IMR-90 (cell line): ENCODE measurements around the gene KCNMA1. TPM values are rescaled to one million over a fixed set of nuclear protein-coding genes. Genes with fewer than 3 reads are reported as not detected.

Experiments
- ATAC-seq: fragments of 200-7000 bp; cut with Tn5 transposase; 2 replicates; pipeline ENCODE4 v1.9.1; 2020; ENCODE audit warnings: low read depth, mild to moderate bottlenecking, moderate library complexity
- BruUV-seq: library from RNA; stranded (reverse); fragments of 400-500 nt; replicated peaks from 2 replicates; lab custom pipeline; 2021; lab: Mats Ljungman, UMichigan
- CTCF ChIA-PET: fragments of 300-600 bp; formaldehyde crosslinking; extraction: SDS; loops from one replicate; lab custom pipeline; 2021; ENCODE audit warnings: antibody characterized with exemption; lab: Yijun Ruan, JAX
- POLR2A ChIA-PET: fragments of 300-600 bp; sonication (Branson Sonifier 250); formaldehyde crosslinking; loops from one replicate; lab custom pipeline; 2022; ENCODE audit warnings: antibody characterized with exemption; ENCODE audit not compliant: unreplicated experiment; lab: Charles Lee
- DNase-seq: peaks from one replicate; pipeline ENCODE4 v3.0.0; 2013
- H2AFZ ChIP-seq: replicated peaks from 2 replicates; pipeline ENCODE3; 2013; ENCODE audit warnings: low read length, mild to moderate bottlenecking; ENCODE audit not compliant: poor library complexity
- H2AK5ac ChIP-seq: 2 replicates; pipeline ENCODE4 v1.6.1; 2013; ENCODE audit warnings: low read depth, low read length, inconsistent platforms
- H2AK9ac ChIP-seq: replicated peaks from 2 replicates; pipeline ENCODE3; 2013; ENCODE audit warnings: mild to moderate bottlenecking, low read depth, low read length, moderate library complexity; ENCODE audit not compliant: poor library complexity
- H2BK120ac ChIP-seq: 2 replicates; pipeline ENCODE4 v1.6.1; 2013; ENCODE audit warnings: low read depth, low read length, inconsistent platforms
- H2BK15ac ChIP-seq: 3 replicates; pipeline ENCODE4 v1.6.1; 2013; ENCODE audit warnings: low read depth, low read length, inconsistent platforms
- H2BK20ac ChIP-seq: 2 replicates; pipeline ENCODE4 v1.6.1; 2013; ENCODE audit warnings: low read depth, mild to moderate bottlenecking, inconsistent platforms, low read length, moderate library complexity
- H2BK5ac ChIP-seq: 2 replicates; pipeline ENCODE4 v1.6.1; 2013; ENCODE audit warnings: mild to moderate bottlenecking, low read depth, low read length, inconsistent platforms; ENCODE audit not compliant: poor library complexity, severe bottlenecking
- H3K14ac ChIP-seq: replicated peaks from 2 replicates; pipeline ENCODE4 v1.6.1; 2013; ENCODE audit warnings: low read depth, low read length, inconsistent platforms
- H3K18ac ChIP-seq: 2 replicates; pipeline ENCODE4 v1.6.1; 2013; ENCODE audit warnings: low read depth, low read length, control low read depth
- H3K23ac ChIP-seq: 2 replicates; pipeline ENCODE4 v1.6.1; 2013; ENCODE audit warnings: low read depth, low read length, inconsistent platforms
- H3K27ac ChIP-seq: 2 replicates; pipeline ENCODE4 v1.5.1; 2013; ENCODE audit warnings: mild to moderate bottlenecking, control low read depth, low read length; ENCODE audit not compliant: insufficient read depth
- H3K27me3 ChIP-seq: 2 replicates; pipeline ENCODE4 v1.6.1; 2013; ENCODE audit warnings: low read length; ENCODE audit not compliant: control insufficient read depth, insufficient read depth
- H3K36me3 ChIP-seq: 2 replicates; pipeline ENCODE4 v1.6.1; 2013; ENCODE audit warnings: low read length, mixed read lengths; ENCODE audit not compliant: control insufficient read depth, insufficient read depth
- H3K4ac ChIP-seq: 2 replicates; pipeline ENCODE4 v1.6.1; 2013; ENCODE audit warnings: low read depth, low read length, inconsistent platforms
- H3K4me1 ChIP-seq: 2 replicates; pipeline ENCODE4 v1.6.1; 2013; ENCODE audit warnings: low read length, mixed read lengths; ENCODE audit not compliant: control insufficient read depth, insufficient read depth
- H3K4me2 ChIP-seq: 2 replicates; pipeline ENCODE4 v1.6.1; 2013; ENCODE audit warnings: low read depth, mild to moderate bottlenecking, control low read depth, low read length, moderate library complexity
- H3K4me3 ChIP-seq: 2 replicates; pipeline ENCODE4 v1.5.1; 2013; ENCODE audit warnings: low read depth, mild to moderate bottlenecking, control low read depth, low read length, moderate library complexity; ENCODE audit not compliant: insufficient read depth
- H3K56ac ChIP-seq: 2 replicates; pipeline ENCODE4 v1.6.1; 2013; ENCODE audit warnings: low read length, inconsistent platforms; ENCODE audit not compliant: insufficient read depth; ENCODE audit errors: extremely low read depth
- H3K79me1 ChIP-seq, 2 experiments: 2 replicates each; pipeline ENCODE4 v1.6.1; 2013; ENCODE audit warnings: low read length in 2 of 2, inconsistent platforms in 1 of 2, low read depth in 1 of 2
- H3K9ac ChIP-seq: 2 replicates; pipeline ENCODE4 v1.6.1; 2013; ENCODE audit warnings: low read depth, low read length, control low read depth
- H3K9me1 ChIP-seq: 2 replicates; pipeline ENCODE4 v1.6.1; 2013; ENCODE audit warnings: low read length, inconsistent platforms; ENCODE audit not compliant: insufficient read depth
- H3K9me3 ChIP-seq: 2 replicates; pipeline ENCODE4 v1.6.1; 2013; ENCODE audit warnings: low read length; ENCODE audit not compliant: control insufficient read depth, insufficient read depth
- H4K20me1 ChIP-seq: 2 replicates; pipeline ENCODE4 v1.6.1; 2013; ENCODE audit warnings: low read length, inconsistent platforms; ENCODE audit not compliant: insufficient read depth
- H4K5ac ChIP-seq: 2 replicates; pipeline ENCODE4 v1.6.1; 2013; ENCODE audit warnings: mild to moderate bottlenecking, low read depth, low read length, control low read depth
- H4K8ac ChIP-seq, 2 experiments: 2 replicates each; pipeline ENCODE4 v1.6.1; 2013; ENCODE audit warnings: low read depth in 2 of 2, low read length in 2 of 2, control low read depth in 1 of 2, inconsistent platforms in 1 of 2
- H4K91ac ChIP-seq: 2 replicates; pipeline ENCODE4 v1.6.1; 2013; ENCODE audit warnings: low read depth, low read length, inconsistent platforms; ENCODE audit not compliant: insufficient read depth
- BHLHE40 ChIP-seq: fragments of 150-350 bp; IDR thresholded peaks from 2 replicates; pipeline ENCODE4 v1.6.1; 2016; ENCODE audit warnings: mild to moderate bottlenecking, low read depth, low read length
- CHD1 ChIP-seq: IDR thresholded peaks from 2 replicates; pipeline ENCODE4 v1.6.1; 2012; ENCODE audit warnings: low read depth, low read length, improper control_type of control experiment
- NFE2L2 ChIP-seq: fragments of 150-350 bp; IDR thresholded peaks from 2 replicates; pipeline ENCODE4 v1.6.1; 2016; ENCODE audit warnings: low read depth, mild to moderate bottlenecking, low read length
- WGBS, 2 experiments: methylation state at CpG; one replicate each; pipeline versions ENCODE4 v1.1.5 to v1.1.7; 2013; ENCODE audit warnings: missing lambda C conversion rate in 2 of 2; ENCODE audit not compliant: insufficient read length in 1 of 2; ENCODE audit errors: extremely low coverage in 2 of 2; 5-methylcytosine and 5-hydroxymethylcytosine counted together
- dilution Hi-C: fragments of 300-500 bp; cut with HindIII; formaldehyde crosslinking; loops from one replicate; pipeline ENCODE4 v1.14.3; 2018; ENCODE audit warnings: low sequenced_read_pairs; ENCODE audit not compliant: unreplicated experiment
- in situ Hi-C: fragments of 300-500 bp; cut with MboI; formaldehyde crosslinking; loops from 3 replicates; pipeline ENCODE4 v1.14.3; 2019; ENCODE audit warnings: low sequenced_read_pairs, inconsistent platforms, mixed read lengths
- intact Hi-C: fragments of 100-400 bp; cut with micrococcal nuclease; formaldehyde crosslinking; loops from 2 replicates; pipeline ENCODE4 v1.10.0; 2022
- polyA plus RNA-seq, 3 experiments: library from polyadenylated mRNA; depleted of rRNA; stranded (reverse); fragments of >200 nt; gene quantifications; 2 replicates each; pipeline ENCODE4 v1.2.3, GENCODE V29; 2012; ENCODE audit warnings: low replicate concordance in 1 of 3
- total RNA-seq: library from RNA; depleted of rRNA; stranded (reverse); fragments of >200 nt; gene quantifications from 2 replicates; pipeline ENCODE4 v1.2.3, GENCODE V29; 2012
- TF ChIP-seq, protein P1 (sequence below): fragments of 150-350 bp; IDR thresholded peaks from 2 replicates; pipeline ENCODE4 v1.6.1; 2016; ENCODE audit warnings: low read depth, mild to moderate bottlenecking, low read length, moderate library complexity, borderline replicate concordance
- TF ChIP-seq, protein P2 (sequence below): fragments of 150-350 bp; IDR thresholded peaks from 2 replicates; pipeline ENCODE4 v1.6.1; 2017; ENCODE audit warnings: mild to moderate bottlenecking, antibody characterized with exemption, low read length, low read depth

KCNMA1 gene
- total and polyA plus RNA-seq, 2 of the 4 experiments (the other 2 are of a cell fraction): 25.6 to 29.6 TPM

DNA sequence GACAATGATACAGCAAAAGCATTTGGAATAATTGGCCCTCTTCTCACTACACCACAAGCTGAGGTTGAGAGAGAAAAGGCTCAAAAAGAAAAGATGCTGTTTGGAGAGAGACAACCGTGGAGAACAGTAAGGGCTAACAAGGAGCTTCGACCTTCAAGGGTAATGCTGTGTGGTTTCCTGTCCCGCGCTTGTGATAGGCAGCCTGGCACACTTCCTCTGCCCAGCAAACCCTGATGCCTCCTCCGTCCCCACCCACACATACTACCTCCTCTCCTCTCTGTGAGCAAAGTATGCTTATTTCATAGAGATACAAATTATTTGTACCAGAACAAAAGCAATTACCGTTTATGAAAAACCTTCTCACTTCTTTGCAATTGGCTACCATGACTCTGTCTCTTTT lies 755.4 kb downstream of the KCNMA1 start:
- no peak overlapping the region for H3K4me2 ChIP-seq
- no peaks in the 10 kb centered on the region for H3K79me1 ChIP-seq
- no peak overlapping the region for H3K9ac ChIP-seq
- H3K4me3 ChIP-seq: no peak overlapping the region
- dilution Hi-C loops: no loop called here
- no peak overlapping the region for H3K23ac ChIP-seq
- H4K8ac ChIP-seq: no peak overlapping the region
- no peaks in the 10 kb centered on the region for H3K9me1 ChIP-seq
- no peak overlapping the region for H4K91ac ChIP-seq
- no peaks in the 10 kb centered on the region for H3K9me3 ChIP-seq
- no peaks in the 10 kb centered on the region for H4K20me1 ChIP-seq
- no peak overlapping the region for H2BK120ac ChIP-seq
- H3K14ac ChIP-seq: no peak overlapping the region
- no peak overlapping the region for H2AFZ ChIP-seq
- ATAC-seq: no peak
- TF ChIP-seq, protein P1, sequence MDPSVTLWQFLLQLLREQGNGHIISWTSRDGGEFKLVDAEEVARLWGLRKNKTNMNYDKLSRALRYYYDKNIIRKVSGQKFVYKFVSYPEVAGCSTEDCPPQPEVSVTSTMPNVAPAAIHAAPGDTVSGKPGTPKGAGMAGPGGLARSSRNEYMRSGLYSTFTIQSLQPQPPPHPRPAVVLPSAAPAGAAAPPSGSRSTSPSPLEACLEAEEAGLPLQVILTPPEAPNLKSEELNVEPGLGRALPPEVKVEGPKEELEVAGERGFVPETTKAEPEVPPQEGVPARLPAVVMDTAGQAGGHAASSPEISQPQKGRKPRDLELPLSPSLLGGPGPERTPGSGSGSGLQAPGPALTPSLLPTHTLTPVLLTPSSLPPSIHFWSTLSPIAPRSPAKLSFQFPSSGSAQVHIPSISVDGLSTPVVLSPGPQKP: no peak
- TF ChIP-seq BHLHE40 (no peak), NFE2L2 (no peak), CHD1 (no peak)
- TF ChIP-seq, protein P2, sequence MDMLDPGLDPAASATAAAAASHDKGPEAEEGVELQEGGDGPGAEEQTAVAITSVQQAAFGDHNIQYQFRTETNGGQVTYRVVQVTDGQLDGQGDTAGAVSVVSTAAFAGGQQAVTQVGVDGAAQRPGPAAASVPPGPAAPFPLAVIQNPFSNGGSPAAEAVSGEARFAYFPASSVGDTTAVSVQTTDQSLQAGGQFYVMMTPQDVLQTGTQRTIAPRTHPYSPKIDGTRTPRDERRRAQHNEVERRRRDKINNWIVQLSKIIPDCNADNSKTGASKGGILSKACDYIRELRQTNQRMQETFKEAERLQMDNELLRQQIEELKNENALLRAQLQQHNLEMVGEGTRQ: no peak
- in situ Hi-C loops: no loop called here
- H3K4me1 ChIP-seq: no peaks in the 10 kb centered on the region
- no peak overlapping the region for H3K27ac ChIP-seq
- WGBS, 2 experiments: no CpG with 5 or more reads among the region's 6 CpGs
- no peak overlapping the region for H2BK15ac ChIP-seq
- H2BK20ac ChIP-seq: no peak overlapping the region
- ChIA-PET CTCF (interaction anchor here (0.7 kb wide), 1 partner anchor 52 kb away, joined by 3 read pairs; no protein-coding TSS in a partner anchor), POLR2A (no interaction called here)
- no peak overlapping the region for H2AK5ac ChIP-seq
- H4K5ac ChIP-seq: no peak overlapping the region
- no peak overlapping the region for H3K56ac ChIP-seq
- BruUV-seq: no TSS peak
- H2BK5ac ChIP-seq: no peak overlapping the region
- no peak overlapping the region for H3K4ac ChIP-seq
- DNase-seq: no peak
- H3K36me3 ChIP-seq: no peaks in the 10 kb centered on the region
- H2AK9ac ChIP-seq: no peak overlapping the region
- intact Hi-C loops: no loop called here
- no peak overlapping the region for H3K18ac ChIP-seq
- H3K27me3 ChIP-seq: peaks cover 7% of the 10 kb centered on the region
